Measurements from ENCODE around the gene PMIS2.
"Not testable (repeated sequence)": the region's sequence is repeated elsewhere in the genome, so short reads cannot be mapped to it uniquely, and the experiment has no call there.

The PMIS2 gene

GRCh38 chr19:35578707-35579106, 7.3 kb upstream of the PMIS2 start:
- DNase-seq (ENCODE audit: low read depth in 1 of 2, low spot score in 1 of 2) = no peak
- in situ Hi-C loops (cut with HindIII; ENCODE audit: low pct_unique_long_range_greater_than_20kb, low sequenced_read_pairs) = no loop called here
- TF ChIP-seq JUND (IDR thresholded peaks at IDR 0.05; ENCODE audit: low read depth) = no peak

- in situ Hi-C loops (cut with HindIII; ENCODE audit: low pct_unique_long_range_greater_than_20kb, low sequenced_read_pairs) = no loop called here
- no peak for DNase-seq (ENCODE audit: low read depth in 1 of 2, low spot score in 1 of 2)
- no peak for TF ChIP-seq JUND (IDR thresholded peaks at IDR 0.05; ENCODE audit: low read depth)
Observed at GRCh38 chr19:35582760-35583159, 3.2 kb upstream of the PMIS2 start.

GRCh38 chr19:35587321-35587720, 1.3 kb downstream of the PMIS2 start:
- DNase-seq (ENCODE audit: low read depth in 1 of 2, low spot score in 1 of 2) = no peak
- no peak for TF ChIP-seq JUND (IDR thresholded peaks at IDR 0.05; ENCODE audit: low read depth)
- in situ Hi-C loops (cut with HindIII; ENCODE audit: low pct_unique_long_range_greater_than_20kb, low sequenced_read_pairs) = no loop called here

GRCh38 chr19:35590875-35591274, 4.9 kb downstream of the PMIS2 start:
- in situ Hi-C loops (cut with HindIII; ENCODE audit: low pct_unique_long_range_greater_than_20kb, low sequenced_read_pairs) = no loop called here
- no peak for DNase-seq (ENCODE audit: low read depth in 1 of 2, low spot score in 1 of 2)
- no peak for TF ChIP-seq JUND (IDR thresholded peaks at IDR 0.05; ENCODE audit: low read depth)

- peak; percentile 15 to 54 for DNase-seq (ENCODE audit: low read depth in 1 of 2, low spot score in 1 of 2)
- in situ Hi-C loops (cut with HindIII; ENCODE audit: low pct_unique_long_range_greater_than_20kb, low sequenced_read_pairs) = no loop called here
- no peak for TF ChIP-seq JUND (IDR thresholded peaks at IDR 0.05; ENCODE audit: low read depth)
Observed at GRCh38 chr19:35592226-35592625, 6.3 kb downstream of the PMIS2 start.

- in situ Hi-C loops (cut with HindIII; ENCODE audit: low pct_unique_long_range_greater_than_20kb, low sequenced_read_pairs) = not testable (repeated sequence)
Observed at GRCh38 chr19:35595026-35595425, 9.1 kb downstream of the PMIS2 start.

GRCh38 chr19:35595928-35596327, 10.0 kb downstream of the PMIS2 start:
- no peak for DNase-seq (ENCODE audit: low read depth in 1 of 2, low spot score in 1 of 2)
- in situ Hi-C loops (cut with HindIII; ENCODE audit: low pct_unique_long_range_greater_than_20kb, low sequenced_read_pairs) = no loop called here

More at GRCh38 chr19:35595026-35595425, 9.1 kb downstream of the PMIS2 start:
- not testable (repeated sequence) for DNase-seq (ENCODE audit: low read depth in 1 of 2, low spot score in 1 of 2)

GRCh38 chr19:35596366-35596999, 10.5 kb downstream of the PMIS2 start:
- DNase-seq (ENCODE audit: low read depth in 1 of 2, low spot score in 1 of 2) = peak in 1 of 2 experiments; percentile 45
- no peak for TF ChIP-seq JUND (IDR thresholded peaks at IDR 0.05; ENCODE audit: low read depth)
- in situ Hi-C loops (cut with HindIII; ENCODE audit: low pct_unique_long_range_greater_than_20kb, low sequenced_read_pairs) = no loop called here

More at GRCh38 chr19:35595928-35596327, 10.0 kb downstream of the PMIS2 start:
- no peak for TF ChIP-seq JUND (IDR thresholded peaks at IDR 0.05; ENCODE audit: low read depth)

GRCh38 chr19:35601971-35602370, 16.0 kb downstream of the PMIS2 start:
- TF ChIP-seq JUND (IDR thresholded peaks at IDR 0.05; ENCODE audit: low read depth) = no peak
- in situ Hi-C loops (cut with HindIII; ENCODE audit: low pct_unique_long_range_greater_than_20kb, low sequenced_read_pairs) = no loop called here
- DNase-seq (ENCODE audit: low read depth in 1 of 2, low spot score in 1 of 2) = no peak

- DNase-seq (ENCODE audit: low read depth in 1 of 2, low spot score in 1 of 2); in situ Hi-C loops (cut with HindIII; ENCODE audit: low pct_unique_long_range_greater_than_20kb, low sequenced_read_pairs): not testable (repeated sequence)
Observed at GRCh38 chr19:35604436-35604835, 18.5 kb downstream of the PMIS2 start.

GRCh38 chr19:35607170-35607569, 21.2 kb downstream of the PMIS2 start:
- DNase-seq (ENCODE audit: low read depth in 1 of 2, low spot score in 1 of 2) = not testable (repeated sequence)

GRCh38 chr19:35607661-35608060, 21.7 kb downstream of the PMIS2 start:
- no peak for DNase-seq (ENCODE audit: low read depth in 1 of 2, low spot score in 1 of 2)
- in situ Hi-C loops (cut with HindIII; ENCODE audit: low pct_unique_long_range_greater_than_20kb, low sequenced_read_pairs) = no loop called here
- no peak for TF ChIP-seq JUND (IDR thresholded peaks at IDR 0.05; ENCODE audit: low read depth)

More at GRCh38 chr19:35607170-35607569, 21.2 kb downstream of the PMIS2 start:
- in situ Hi-C loops (cut with HindIII; ENCODE audit: low pct_unique_long_range_greater_than_20kb, low sequenced_read_pairs) = not testable (repeated sequence)

GRCh38 chr19:35608251-35608650, 22.3 kb downstream of the PMIS2 start:
- in situ Hi-C loops (cut with HindIII; ENCODE audit: low pct_unique_long_range_greater_than_20kb, low sequenced_read_pairs) = no loop called here
- peak in 1 of 2 experiments; percentile 45 for DNase-seq (ENCODE audit: low read depth in 1 of 2, low spot score in 1 of 2)
- TF ChIP-seq JUND (IDR thresholded peaks at IDR 0.05; ENCODE audit: low read depth) = no peak

- no peak for DNase-seq (ENCODE audit: low read depth in 1 of 2, low spot score in 1 of 2)
- no peak for TF ChIP-seq JUND (IDR thresholded peaks at IDR 0.05; ENCODE audit: low read depth)
- in situ Hi-C loops (cut with HindIII; ENCODE audit: low pct_unique_long_range_greater_than_20kb, low sequenced_read_pairs) = no loop called here
Observed at GRCh38 chr19:35609851-35610353, 23.9 kb downstream of the PMIS2 start.
